ENCODE results near the gene KRT79. TPM values are rescaled to one million over a fixed set of nuclear protein-coding genes. Genes with fewer than 3 reads are reported as not detected.

Gene KRT79
- total RNA-seq, 1 donor from 2014 or later = 0.21 TPM

DNA sequence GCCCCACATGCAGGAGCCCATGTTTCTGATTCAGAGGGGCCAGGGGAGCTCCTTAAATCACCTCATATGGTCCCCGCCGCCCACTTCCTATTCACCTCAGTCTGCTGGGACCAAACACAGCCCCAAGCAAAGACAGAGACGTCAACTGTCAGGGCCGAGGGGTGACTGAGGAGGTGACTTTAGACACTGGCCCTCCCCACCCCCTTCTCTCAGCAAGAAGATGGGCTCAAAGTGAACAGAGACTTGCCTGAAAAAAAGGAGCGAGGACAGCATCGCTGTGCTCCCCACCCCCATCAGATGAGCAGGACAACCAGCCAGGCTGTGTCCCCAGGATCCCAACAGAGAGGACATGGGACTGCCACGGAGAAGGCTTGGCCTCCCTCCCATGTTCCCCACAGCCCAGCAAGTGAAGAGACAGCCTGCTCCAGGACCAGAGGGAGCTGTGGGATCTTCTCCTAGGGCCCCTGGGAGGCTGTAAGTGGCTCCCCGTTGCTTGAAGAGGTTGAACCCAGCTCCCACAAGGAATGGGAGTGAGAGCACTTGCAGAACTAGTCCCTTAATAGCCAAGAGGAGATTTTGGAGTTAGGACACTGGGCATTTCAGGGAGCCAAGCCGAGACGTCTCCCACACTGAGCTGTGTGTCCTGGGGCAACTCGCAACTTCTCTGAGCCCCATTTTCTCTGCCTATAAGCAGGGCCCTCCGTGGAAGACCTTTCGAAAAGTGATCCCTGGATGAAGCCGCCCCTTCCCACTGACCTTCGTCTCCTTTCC is 1.3 kb upstream of the KRT79 start:
- DNase-seq = no peak

DNA sequence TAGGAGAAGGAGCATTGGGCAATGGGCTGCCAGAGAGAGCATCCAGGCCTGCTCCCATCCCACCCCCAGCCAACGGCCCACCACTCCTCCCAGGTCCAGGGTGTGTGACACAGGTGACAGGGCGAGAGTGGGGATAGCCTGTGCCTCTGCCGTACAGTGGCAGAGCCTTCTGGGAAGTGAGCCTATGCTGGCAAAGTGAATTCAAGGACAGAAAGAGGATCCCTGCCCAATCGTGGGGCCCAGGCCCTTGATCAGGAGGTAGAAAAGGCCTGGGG is 553 bp upstream of the KRT79 start:
- no peak for DNase-seq

GRCh38 chr12:52832985-52833905 is 866 bp downstream of the KRT79 start:
- no peak for DNase-seq

DNA sequence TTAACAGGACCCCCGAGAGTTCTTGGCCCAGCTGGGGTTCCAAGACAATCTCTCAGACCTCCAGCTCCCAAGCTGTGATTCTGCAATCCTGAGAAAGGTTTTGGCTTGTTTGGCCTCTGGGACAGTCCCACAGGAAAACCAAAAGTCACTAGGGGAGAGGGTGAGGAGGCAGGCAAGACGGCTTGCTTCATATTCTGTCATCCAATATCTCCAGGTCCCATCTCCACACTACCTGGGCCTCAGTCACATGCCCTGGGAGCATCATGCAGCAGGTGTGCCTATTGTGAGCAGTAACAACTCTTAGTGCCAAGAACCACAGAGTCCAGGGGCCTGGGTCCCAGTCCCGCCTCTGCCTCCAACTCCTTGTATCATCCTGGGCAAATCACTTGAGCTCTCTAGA is 1.7 kb downstream of the KRT79 start:
- no peak for DNase-seq

GRCh38 chr12:52831251-52831650 is 2.9 kb downstream of the KRT79 start:
- no peak for DNase-seq

- DNase-seq = no peak
Observed at GRCh38 chr12:52829986-52830770, 3.9 kb downstream of the KRT79 start.

- no peak for DNase-seq
Observed at GRCh38 chr12:52828591-52829021, 5.5 kb downstream of the KRT79 start.

- DNase-seq = no peak
Observed at GRCh38 chr12:52828156-52828555, 6.0 kb downstream of the KRT79 start.

GRCh38 chr12:52827499-52828090 is 6.5 kb downstream of the KRT79 start:
- DNase-seq = no peak

GRCh38 chr12:52826611-52827498 is 7.3 kb downstream of the KRT79 start:
- DNase-seq = no peak

GRCh38 chr12:52825961-52826360 is 8.2 kb downstream of the KRT79 start:
- no peak for DNase-seq

DNA sequence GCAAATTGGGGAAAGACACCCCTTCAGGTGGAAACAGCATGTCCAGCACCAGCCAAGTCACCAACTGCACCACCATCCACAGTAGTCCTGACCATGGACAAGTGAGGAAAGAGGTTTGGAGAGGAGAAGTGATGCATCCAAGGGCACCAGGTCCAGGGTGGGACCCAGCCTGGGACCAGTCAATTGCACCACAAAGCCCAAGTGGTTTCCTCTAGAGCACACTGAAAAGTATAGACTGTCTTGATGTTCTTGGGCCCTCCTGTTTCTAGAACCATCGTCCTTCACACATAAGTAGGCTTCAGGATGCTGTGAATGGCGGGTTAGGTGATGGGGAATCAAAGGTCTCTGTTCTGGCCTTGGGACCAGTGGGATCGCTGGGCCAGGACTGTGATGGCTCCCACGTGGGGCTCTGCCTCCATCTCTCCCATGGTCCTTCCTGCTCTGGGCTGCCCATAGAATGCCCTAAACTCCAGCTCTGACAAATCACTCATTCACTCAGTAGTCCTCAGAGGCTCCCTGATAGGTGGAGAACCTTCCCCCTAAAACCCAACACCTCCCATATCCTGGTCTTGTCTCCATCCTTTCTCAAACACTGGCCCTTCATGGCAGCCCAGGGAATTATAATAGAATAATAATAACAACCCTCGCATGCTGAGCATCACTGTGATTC is 9.2 kb downstream of the KRT79 start:
- DNase-seq = no peak

DNA sequence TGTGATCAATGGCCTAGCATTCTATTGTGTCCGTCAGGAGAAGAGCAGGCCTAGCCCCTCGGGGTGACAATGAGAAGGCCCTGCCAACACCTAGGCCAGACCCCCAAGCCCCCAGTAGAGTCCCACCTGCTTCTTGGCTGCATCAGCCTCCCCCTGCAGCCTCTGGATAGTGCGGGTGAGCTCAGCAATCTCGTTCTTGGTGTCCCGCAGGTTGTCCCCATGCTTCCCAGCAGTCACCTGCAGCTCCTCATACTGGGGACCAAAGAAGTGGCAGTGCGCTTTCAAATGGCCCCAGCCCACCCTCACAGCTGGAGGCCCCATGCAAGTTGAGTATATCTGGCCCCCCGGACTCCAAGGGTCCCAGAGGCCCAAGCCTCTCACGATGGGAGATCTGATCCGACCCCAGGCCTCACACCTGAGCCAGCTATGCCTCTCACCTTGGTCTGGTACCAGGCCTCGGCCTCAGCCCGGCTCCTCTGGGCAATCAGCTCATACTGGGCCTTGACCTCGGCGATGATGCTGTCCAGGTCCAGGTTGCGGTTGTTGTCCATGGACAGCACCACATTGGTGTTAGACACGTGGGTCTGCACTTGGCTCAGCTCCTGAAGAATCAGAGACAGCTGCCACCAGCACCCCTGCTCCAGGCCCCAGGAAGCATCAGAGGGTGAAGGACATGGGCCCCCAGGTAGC is 10.2 kb downstream of the KRT79 start:
- no peak for DNase-seq

- DNase-seq = no peak
Observed at GRCh38 chr12:52822771-52823510, 11.2 kb downstream of the KRT79 start.

- DNase-seq = peak; percentile 27
Observed at GRCh38 chr12:52821826-52822660, 12.1 kb downstream of the KRT79 start.

DNA sequence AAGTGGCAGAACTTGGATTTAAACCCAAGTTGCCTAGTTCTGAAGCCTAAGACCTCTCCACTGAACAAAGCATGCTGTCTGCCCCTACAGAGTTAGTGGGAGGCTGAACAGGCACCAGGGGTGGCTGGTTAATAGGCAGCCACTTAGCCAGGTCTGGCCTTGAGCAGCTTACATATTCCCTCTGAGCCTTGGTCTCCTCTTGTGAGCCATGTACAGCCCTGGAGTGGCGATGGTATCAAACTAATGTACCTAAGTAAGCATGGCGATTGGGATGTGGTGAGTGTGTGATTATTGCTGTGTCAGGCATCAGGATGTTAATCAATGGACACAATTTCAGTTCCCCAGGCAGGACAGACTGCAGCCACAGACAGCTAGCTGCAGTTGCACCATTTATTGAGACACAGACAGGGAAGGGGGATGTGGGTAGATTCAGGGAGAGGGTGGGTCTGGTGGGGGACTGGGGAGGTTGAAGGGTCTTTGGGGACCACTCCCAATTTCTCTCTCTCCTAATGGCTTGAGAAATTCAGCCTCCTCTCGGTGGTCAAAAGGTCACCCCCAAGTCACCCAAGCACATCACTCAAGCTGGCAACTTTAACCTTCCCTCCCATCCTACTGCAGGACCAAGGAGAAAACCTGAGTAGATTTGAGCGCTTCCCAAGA is 12.9 kb downstream of the KRT79 start:
- DNase-seq = no peak

DNA sequence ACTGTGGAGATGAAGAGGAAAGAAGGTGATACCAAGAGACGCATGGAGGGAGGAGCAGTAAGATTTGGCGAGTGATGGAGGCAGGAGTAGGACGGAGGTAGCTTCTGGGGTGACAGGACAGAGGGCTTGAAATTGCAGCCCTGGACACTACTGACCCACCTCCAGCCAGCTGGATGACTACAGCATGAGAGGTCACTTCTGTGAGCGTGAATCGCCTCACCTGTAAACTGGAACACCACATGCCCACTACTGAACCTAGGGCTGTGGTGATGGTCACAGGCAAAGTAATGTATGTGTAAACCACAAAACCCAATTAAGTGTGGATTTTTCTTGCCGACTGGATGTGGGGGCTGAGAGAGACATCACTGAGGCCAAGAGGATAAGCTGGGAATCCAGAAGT is 13.6 kb downstream of the KRT79 start:
- DNase-seq = no peak

Data from tongue (tissue), 2 donors.